Ovary (tissue), 9 donors: Measurements from ENCODE around the gene ADAMTS17. TPM values are rescaled to one million over a fixed set of nuclear protein-coding genes. Genes with fewer than 3 reads are reported as not detected.

Source experiments
- DNase-seq, 5 donors: peaks; one replicate each; pipeline ENCODE4 v3.0.0-alpha.2; 2019 to 2020
- H3K27ac ChIP-seq, 2 donors: fragments of 200-600 bp; one replicate each; pipeline versions ENCODE4 v1.5.1 to v1.8.0; 2019 to 2022
- H3K27me3 ChIP-seq: fragments of 200-600 bp; one replicate; pipeline ENCODE4 v1.8.0; 2022
- H3K36me3 ChIP-seq: fragments of 200-600 bp; sonication (generic); one replicate; pipeline ENCODE4 v1.5.1; 2019
- H3K4me1 ChIP-seq: one replicate; pipeline ENCODE4 v1.8.1; 2013; ENCODE audit warnings: mild to moderate bottlenecking, moderate library complexity; ENCODE audit not compliant: insufficient read depth
- H3K4me3 ChIP-seq: fragments of 200-600 bp; sonication (generic); one replicate; pipeline ENCODE4 v1.5.1; 2017
- H3K9me3 ChIP-seq, 2 donors: fragments of 200-600 bp in 1 of 2; sonication (generic) in 1 of 2; one replicate each; pipeline versions ENCODE4 v1.5.1 to v1.8.1; 2013 to 2019; ENCODE audit warnings: mild to moderate bottlenecking in 1 of 2, moderate library complexity in 1 of 2
- EP300 ChIP-seq: sonication (generic); formaldehyde crosslinking; IDR thresholded peaks from one replicate; pipeline ENCODE4 v1.6.1; 2017; ENCODE audit warnings: antibody characterized with exemption
- POLR2A ChIP-seq: fragments of 450-650 bp; IDR thresholded peaks from one replicate; pipeline ENCODE4 v1.6.1; 2017; ENCODE audit warnings: antibody characterized with exemption, mild to moderate bottlenecking, moderate library complexity
- WGBS, 3 donors: extraction: QIAGEN DNeasy Blood & Tissue Kit in 1 of 3; methylation state at CpG; one replicate each; pipeline versions ENCODE4 v1.1.5 to v1.1.7; 2013 to 2017; 5-methylcytosine and 5-hydroxymethylcytosine counted together
- intact Hi-C, 4 donors: fragments of 100-400 bp; cut with DNase I; formaldehyde crosslinking; loops; one replicate each; pipeline versions ENCODE4 v1.11.0 to v1.15.1; 2022 to 2023
- polyA plus RNA-seq, 2 donors: library from polyadenylated mRNA; stranded (reverse); fragments of 200-250 nt in 1 of 2; fragments of 350-450 nt in 1 of 2; fragmentation: Illumina TruSeq in 1 of 2; extraction: RNeasy Lipid Tissue Mini Kit (QIAGEN cat#74804) in 1 of 2; gene quantifications; one replicate each; pipeline ENCODE4 v1.2.3, GENCODE V29; 2013 to 2014
- total RNA-seq, 7 donors: library from RNA; depleted of rRNA in 2 of 7; stranded (reverse); fragments of >200 nt in 2 of 7; fragmentation: NEBNext Ultra II Directional in 3 of 7; extraction: Animal tissue kit (Norgen Biotek cat#: 25700) in 3 of 7; gene quantifications; one replicate each; pipeline versions ENCODE4 v1.1.0 to v1.2.4, GENCODE V29; 2016 to 2023
- TF ChIP-seq, protein P1 (sequence below), 3 donors: fragments of 450-650 bp in 2 of 3; fragments of 200-600 bp in 1 of 3; IDR thresholded peaks; one replicate each; pipeline versions ENCODE4 v1.5.1 to v1.8.0; 2016 to 2022; ENCODE audit warnings: antibody characterized with exemption in 3 of 3, mild to moderate bottlenecking in 1 of 3
- donor health status: DM: no; HTN: no; CAD: no; lungs with moderate emphysema.
- donor health status: DM: no; HTN: no; CAD: no.
- donor health status: Bipolar disorder and iron deficiency.
- donor health status: DM: yes; HTN: yes; CAD: no.
- donor health status: DM: no; HTN: no; CAD: no.
- donor health status: DM: yes; HTN: yes; CAD: no.

The ADAMTS17 gene
- total and polyA plus RNA-seq, 9 donors = 1.3 to 11.3 (median 5.9) TPM

- intact Hi-C loops = no loop called here
- Histone ChIP-seq H3K36me3 (no peaks in the 10 kb centered on the region), H3K4me3 (no peak overlapping the region), H3K27me3 (no peaks in the 10 kb centered on the region), H3K9me3 (no peaks in the 10 kb centered on the region), H3K27ac (no peak overlapping the region), H3K4me1 (peaks cover 2% of the 10 kb centered on the region)
- no peak for TF ChIP-seq EP300
- TF ChIP-seq, protein P1, sequence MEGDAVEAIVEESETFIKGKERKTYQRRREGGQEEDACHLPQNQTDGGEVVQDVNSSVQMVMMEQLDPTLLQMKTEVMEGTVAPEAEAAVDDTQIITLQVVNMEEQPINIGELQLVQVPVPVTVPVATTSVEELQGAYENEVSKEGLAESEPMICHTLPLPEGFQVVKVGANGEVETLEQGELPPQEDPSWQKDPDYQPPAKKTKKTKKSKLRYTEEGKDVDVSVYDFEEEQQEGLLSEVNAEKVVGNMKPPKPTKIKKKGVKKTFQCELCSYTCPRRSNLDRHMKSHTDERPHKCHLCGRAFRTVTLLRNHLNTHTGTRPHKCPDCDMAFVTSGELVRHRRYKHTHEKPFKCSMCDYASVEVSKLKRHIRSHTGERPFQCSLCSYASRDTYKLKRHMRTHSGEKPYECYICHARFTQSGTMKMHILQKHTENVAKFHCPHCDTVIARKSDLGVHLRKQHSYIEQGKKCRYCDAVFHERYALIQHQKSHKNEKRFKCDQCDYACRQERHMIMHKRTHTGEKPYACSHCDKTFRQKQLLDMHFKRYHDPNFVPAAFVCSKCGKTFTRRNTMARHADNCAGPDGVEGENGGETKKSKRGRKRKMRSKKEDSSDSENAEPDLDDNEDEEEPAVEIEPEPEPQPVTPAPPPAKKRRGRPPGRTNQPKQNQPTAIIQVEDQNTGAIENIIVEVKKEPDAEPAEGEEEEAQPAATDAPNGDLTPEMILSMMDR (IDR thresholded peaks at IDR 0.05) = no peak
- 92 to 96% (median 94%) methylated on average over 11 of the region's 11 CpGs for WGBS, 3 donors
- no peak for DNase-seq
Observed at GRCh38 chr15:100048736-100049135, 293.0 kb downstream of the ADAMTS17 start.

DNA sequence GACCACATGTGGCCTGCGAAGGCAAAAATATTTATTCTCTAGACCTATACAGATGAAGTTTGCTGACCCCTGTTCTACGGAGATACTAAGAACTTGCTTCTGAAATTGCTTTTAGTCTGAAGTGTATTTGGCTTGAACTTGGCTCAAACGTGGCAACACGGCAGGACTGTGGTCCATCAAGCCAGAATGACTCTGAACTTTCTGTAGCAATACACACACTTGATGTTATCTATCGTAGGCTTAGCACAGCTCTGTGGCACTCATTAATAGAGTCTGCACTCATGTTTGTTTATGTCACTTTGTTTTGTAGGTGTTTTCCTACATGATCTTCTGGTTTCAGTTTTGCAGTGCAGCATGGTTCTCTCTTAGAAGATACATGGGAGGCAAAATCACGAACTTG, 298.1 kb downstream of the ADAMTS17 start:
- H3K4me3 ChIP-seq = no peak overlapping the region
- no peak for DNase-seq
- peaks cover 5% of the 10 kb centered on the region for H3K4me1 ChIP-seq
- WGBS, 3 donors = 11 to 16% (median 16%) methylated on average over 6 of the region's 6 CpGs
- H3K9me3 ChIP-seq = no peaks in the 10 kb centered on the region
- no peaks in the 10 kb centered on the region for H3K36me3 ChIP-seq
- TF ChIP-seq EP300 = no peak
- TF ChIP-seq POLR2A = no peak
- TF ChIP-seq, protein P1 (IDR thresholded peaks at IDR 0.05) = no peak
- H3K27ac ChIP-seq = peak overlapping the region in 1 of 2 donors; percentile 62
- H3K27me3 ChIP-seq = no peaks in the 10 kb centered on the region
- intact Hi-C loops = no loop called here

DNA sequence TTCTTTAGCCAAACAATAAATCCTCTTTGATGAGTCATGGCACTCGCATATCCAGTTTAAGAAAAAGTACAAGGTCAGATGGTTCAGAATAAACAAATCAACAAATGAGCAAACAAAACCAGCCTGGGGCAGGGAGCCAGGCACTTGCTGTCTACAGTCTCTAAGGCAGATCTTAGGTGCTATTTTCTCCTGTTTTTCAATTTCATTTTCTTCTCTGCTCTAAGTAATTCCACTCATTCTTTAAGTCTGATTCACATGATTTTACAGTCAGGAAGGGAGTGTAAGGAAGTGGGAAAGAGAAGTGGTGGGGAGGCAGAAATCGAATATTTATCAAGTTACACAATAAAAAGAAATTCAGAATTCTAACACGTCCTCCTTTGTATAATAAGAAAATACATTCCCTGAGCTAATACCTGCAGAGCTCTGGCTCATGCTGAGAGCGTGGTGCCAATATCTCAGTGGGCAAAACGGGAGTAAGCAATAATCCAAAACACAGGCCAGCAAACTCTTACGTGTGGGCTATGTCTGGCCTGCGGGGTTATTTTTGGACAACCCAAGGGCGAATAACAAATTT, 298.6 kb downstream of the ADAMTS17 start:
- TF ChIP-seq EP300 (no peak), POLR2A (no peak)
- TF ChIP-seq, protein P1 (IDR thresholded peaks at IDR 0.05) = no peak
- WGBS, 3 donors = 3 to 7% (median 5%) methylated on average over 8 of the region's 8 CpGs

DNA sequence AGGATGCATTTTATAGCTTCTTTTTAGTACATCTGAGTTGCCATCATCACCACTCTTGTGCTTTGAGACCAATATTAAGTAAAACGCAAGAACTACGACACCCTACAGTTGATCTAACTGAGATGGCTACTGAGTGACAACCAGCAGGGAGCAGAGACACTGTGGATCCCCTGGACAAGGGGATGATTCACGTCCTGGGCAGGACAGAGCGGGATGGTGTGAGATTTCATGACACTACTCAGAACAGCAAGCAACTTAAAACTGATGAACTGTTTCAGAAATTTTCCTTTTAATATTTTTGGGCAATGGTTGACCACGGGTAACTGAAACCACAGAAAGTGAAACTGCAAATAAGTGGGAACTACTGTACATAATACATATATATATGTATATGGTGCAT, 299.2 kb downstream of the ADAMTS17 start:
- TF ChIP-seq, protein P1 (IDR thresholded peaks at IDR 0.05) = no peak
- TF ChIP-seq POLR2A (no peak), EP300 (no peak)
- Histone ChIP-seq H3K4me3 (no peak overlapping the region), H3K4me1 (peaks cover 5% of the 10 kb centered on the region), H3K9me3 (no peaks in the 10 kb centered on the region), H3K27me3 (no peaks in the 10 kb centered on the region), H3K27ac (no peak overlapping the region), H3K36me3 (no peaks in the 10 kb centered on the region)
- intact Hi-C loops = no loop called here
- WGBS, 3 donors = 78 to 83% (median 80%) methylated on average over 5 of the region's 5 CpGs
- no peak for DNase-seq

More for the DNA sequence above, 298.6 kb downstream of the ADAMTS17 start:
- peak in 2 of 5 donors; percentile 39 to 70 for DNase-seq
- Histone ChIP-seq H3K9me3 (no peaks in the 10 kb centered on the region), H3K27ac (peak overlapping the region in 1 of 2 donors; percentile 62), H3K27me3 (no peaks in the 10 kb centered on the region), H3K4me3 (no peak overlapping the region), H3K36me3 (no peaks in the 10 kb centered on the region), H3K4me1 (peaks cover 5% of the 10 kb centered on the region)
- intact Hi-C loops = no loop called here
